ENCODE measurements around the gene PLCXD3.

The PLCXD3 gene

DNA sequence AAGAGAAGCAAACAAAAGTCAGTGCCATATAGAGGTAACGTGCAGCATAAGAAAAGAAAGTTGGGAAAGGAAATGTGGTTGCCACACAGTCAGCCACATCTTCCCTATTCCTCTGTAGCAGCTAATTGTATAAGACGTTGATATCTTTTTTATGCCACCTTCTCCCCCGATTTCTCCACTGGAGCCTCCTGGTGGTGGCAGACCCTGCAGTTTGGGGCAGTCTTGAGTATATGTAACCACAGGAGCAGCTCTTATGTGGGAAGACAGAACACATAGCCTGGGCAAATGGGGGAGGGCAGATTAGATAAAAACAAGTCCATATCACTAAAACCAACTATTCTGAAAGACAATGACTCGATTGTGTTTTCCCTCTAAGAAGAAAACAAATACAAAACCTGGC lies 99.7 kb downstream of the PLCXD3 start:
- no peak for DNase-seq

DNA sequence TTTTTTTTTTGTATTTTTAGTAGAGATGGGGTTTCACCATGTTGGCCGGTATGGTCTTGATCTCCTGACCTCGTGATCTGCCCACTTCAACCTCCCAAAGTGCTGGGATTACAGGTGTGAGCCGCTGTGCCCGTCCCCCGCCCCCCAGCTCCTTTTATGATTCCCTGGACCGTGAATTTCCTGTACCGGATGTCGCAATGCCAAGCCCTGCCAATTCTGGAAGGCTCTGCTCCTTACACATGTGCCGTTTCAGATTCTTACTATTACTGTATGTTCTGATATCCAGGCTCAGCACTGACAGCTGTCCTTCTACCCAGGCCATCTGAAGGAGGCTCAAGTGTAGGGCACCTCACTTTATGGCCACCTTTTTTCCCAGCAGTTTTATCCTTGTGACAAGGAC lies 100.1 kb downstream of the PLCXD3 start:
- DNase-seq: no peak

DNA sequence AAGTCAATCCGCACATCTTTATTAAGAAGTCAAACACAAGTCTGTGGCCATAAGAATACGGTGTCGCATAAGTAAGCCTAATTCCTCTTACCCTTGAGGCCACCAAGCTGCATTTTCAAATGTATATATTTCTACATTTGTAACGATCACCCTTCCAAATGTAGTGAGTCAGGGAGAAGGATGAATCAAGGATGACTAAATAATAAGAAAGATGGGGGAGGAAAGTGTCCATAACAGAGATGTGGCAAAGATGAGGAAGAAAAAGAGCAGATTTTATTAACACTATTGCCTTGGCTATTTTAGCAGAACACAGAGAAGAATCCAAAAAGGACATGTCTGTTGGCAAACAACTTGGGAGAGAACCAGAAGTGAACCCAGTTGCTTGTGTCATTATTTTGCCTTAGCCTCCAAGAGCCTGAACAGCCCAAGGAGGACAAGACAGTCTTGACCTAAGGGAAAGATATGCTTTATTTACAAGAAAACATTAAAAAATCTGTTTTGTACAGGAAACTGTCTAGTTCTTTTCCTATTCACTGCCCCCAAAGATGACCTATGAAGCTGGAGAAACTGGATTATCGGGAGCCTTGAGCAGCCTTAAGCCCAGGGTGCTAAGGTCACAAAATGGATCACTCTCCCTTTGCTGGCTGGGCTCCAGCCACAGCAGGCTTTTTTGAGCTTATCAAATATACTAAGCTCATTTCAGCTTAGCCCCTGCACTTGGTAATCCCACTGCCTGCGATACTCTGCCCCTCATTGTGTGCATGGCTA lies 101.5 kb downstream of the PLCXD3 start:
- no peak for DNase-seq

DNA sequence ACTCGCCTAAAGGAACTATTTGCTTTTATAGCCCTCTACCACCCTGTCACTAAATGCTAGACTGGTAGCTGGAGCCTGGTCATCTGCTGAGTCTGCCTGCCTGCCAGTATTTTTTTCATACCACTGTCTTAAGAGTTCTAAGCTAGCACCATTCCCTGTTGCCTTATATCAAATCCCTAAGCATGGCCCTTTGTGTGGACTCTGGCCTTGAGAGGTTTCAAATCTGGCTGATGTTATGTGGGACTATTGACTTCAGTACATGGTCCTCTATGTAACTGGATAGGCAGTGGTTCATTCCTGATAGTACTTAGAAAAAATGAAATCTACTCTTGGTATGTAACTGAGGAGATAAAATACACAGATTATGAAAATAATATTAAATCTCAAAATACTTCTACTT lies 103.5 kb downstream of the PLCXD3 start:
- DNase-seq: no peak

DNA sequence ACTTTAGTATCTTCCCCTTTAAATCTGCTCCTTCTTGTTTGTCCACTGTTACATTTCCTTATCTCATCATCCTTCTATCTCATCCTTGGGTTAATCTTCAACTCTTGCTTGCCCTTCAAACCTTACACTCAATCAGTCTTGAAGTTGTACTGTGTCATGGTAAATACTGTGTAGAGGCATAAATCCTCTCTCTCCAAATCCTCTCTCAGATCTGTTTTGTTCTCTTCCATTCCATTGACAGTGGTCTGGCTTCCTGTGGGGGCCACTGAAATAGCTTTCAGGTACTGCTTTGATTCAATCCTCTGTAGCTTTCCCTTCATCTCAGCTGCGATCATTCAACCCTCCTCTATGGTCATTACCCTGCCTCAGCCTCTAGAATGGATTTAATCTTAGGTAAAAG lies 104.0 kb downstream of the PLCXD3 start:
- no peak for DNase-seq

DNA sequence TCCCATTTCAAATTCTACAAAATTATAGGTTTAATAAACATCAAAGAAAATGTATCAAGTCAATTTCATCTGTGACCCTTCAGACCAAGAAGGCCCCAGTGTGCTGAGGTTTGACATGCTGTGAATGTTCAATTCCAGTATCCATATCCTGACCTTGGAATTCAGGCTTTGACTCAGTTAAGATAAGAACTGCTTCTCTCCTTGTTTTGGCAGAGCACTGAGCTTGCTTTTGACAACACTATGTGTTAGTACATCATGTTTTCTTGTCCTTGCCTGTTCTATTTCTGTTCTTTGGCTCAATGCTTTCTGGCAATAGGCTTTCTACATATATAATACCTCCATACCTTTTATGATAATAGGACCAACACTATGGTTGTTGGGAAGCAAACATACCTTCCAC lies 105.6 kb downstream of the PLCXD3 start:
- no peak for DNase-seq

DNA sequence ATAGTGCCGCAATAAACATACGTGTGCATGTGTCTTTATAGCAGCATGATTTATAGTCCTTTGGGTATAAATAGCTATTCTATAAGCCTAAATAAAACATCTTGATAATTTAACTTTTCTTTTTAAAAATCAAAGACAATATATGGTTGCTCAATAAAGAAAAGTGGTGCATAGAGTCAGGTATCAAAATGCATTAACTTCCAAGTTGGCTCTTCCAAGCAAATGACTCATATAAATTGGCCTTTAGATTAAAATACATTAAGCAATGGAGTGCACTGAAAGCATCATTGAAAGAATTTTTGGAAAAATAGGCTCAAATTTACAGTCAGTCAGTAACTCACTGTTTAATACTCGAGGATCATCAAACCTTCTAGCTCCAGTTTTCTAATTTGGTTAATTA lies 106.6 kb downstream of the PLCXD3 start:
- no peak for DNase-seq

DNA sequence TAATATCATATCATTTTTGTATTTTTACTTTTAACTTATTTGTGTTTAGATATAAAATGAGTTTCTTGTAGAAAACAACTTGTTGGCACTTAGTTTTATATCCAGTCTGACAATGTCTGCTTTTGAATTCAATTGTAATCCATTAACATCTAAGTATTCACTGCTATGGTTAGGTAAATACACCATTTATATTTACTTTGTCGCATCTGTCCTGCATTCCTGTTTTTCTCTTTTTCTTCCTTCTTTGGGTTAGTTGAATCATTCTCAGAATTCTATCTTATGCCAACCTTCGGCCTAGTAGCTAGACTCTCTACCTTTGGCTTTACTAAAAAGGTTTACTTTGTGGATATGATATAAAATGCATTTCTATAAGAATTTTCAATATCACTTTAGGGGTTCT lies 107.6 kb downstream of the PLCXD3 start:
- DNase-seq: no peak

DNA sequence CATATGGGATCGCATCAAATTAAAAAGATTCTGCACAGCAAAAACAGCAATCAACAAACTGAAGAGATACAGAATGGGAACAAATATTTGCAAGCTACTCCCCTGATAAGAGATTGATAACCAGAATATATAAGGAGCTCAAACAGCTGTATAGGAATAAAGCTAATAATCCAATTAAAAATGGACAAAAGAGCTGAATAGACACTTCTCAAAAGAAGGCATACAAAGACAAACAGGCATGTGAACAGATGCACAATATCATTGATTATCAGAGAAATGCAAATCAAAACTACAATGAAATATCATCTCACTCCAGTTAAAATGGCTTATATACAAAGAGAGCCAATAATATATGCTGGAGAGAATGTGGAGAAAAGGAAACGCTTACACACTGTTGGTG lies 110.6 kb downstream of the PLCXD3 start:
- no peak for DNase-seq

DNA sequence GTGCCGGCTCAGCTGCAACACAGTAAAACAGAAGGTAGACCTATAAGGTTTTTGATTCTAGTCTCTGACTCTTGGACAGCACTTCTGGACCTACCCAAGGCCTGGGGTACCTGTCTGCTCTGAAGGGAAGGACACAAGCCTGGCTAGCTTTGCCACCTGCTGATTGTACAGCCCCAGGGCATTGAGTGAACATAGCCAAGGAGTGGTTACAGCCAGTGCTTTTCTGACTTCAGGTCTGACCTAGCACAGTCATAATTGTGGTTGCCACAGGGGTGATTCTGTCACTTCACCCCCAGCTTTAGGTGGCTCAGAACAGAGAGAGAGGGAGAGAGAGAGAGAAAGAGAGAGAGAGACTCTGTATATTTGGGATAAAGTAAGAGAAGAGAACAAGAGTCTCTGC lies 118.4 kb downstream of the PLCXD3 start:
- DNase-seq: no peak

DNA sequence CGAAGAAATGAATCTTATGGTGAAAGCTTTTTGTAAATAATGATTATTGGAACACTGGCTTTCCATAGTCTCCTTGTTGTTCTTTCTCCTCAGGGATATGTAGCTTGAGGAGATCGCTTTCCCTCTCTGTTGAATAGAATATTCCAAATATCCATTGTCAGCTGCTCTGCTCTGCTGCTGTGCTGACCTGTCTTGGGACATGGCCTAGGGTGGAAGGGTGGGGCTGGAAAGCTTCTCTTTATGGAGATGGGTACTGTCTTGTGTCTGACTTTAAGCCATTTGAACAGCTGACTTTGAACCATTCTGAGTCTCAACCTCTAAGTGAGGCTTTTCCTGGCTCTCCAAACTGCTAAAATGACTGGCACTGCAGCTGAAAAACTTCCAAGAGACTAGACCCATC lies 135.8 kb downstream of the PLCXD3 start:
- DNase-seq: no peak

DNA sequence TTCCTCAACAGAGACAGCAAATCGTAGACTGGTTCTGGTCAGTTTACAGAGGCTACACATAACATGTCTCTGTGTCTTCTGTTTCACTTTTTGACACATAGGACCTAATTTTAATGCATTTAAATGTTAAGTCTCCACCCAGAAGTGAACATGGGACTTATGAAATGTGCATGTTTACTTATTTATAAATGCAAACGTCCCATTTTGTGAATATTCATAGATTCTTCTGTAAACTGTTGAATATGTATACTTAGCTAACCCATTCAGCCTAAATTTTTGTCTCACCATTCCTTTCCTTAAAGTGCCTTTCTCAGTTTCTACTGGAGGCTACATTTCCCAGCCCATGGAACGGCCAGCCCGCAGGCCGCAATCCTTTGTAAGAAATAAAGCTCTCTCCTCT lies 137.2 kb downstream of the PLCXD3 start:
- no peak for DNase-seq

DNA sequence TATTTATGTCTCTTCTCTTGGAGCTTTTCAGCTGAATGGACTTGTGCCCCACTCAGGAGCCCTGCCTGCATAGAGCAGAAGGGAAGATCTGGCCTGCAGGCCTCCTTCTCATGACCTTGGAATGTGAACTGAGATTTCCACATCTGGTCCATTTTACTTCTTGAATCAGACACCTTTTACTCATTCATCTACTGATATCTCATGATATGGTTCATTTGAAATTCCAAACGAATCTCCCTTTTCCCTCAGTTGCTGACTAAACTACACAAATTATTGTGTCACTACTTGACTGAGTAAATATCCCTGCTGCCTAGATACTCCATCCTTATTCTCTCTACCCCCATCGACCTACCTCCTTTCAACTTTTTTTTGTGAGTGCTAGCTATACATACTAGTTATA lies 138.7 kb downstream of the PLCXD3 start:
- no peak for DNase-seq

DNA sequence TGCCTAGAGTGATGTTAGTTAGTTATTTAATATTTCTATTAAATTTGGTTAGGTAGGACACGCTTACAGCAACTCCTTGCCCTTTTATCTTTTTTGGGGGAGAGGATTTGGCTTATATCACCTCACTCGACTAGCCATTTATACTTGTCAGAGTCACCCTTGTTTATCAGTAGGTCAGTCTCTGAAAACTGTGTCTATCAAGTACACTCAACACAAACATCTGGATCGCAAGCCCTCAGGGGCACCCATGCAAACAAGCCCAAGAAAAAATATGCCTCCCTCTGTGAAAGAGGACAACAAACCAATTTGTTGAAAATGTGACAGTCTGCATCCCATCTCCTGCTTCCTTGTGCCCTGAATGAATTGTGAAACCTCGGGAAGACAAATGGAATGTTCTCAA lies 139.9 kb downstream of the PLCXD3 start:
- DNase-seq: no peak

DNA sequence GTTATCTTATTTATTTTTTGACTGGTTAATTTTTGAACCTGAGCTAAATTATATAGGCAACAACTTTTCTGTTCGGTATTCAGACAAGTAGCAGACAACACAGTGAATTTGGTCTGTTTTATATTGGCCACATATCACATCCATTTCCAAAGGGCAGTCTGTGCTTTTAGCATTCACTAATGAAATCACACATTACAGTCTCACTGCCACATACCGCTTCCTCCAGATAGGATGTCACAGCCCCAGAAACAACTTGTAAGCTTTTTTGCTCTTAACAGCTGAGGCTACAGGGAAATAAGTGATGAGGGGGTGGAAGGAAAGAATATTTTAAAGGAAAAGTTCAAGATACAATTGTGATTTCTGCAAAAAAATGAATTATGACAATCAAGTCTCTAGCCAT lies 140.6 kb downstream of the PLCXD3 start:
- no peak for DNase-seq

DNA sequence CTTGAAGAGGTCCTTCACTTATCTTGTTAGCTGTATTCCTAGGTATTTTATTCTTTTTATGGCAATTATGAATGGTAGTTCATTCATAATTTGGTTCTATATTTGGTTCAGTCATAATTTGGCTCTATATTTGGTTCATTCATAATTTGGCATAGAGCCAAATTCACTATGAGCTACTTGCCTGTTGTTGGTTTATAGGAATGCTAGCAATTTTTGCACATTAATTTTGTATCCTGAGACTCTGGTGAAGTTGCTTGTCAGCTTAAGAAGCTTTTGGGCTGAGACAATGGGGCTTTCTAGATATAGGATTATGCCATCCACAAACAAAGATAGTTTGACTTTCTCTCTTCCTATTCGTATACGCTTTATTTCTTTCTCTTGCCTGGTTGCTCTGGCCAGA lies 142.2 kb downstream of the PLCXD3 start:
- DNase-seq: no peak

DNA sequence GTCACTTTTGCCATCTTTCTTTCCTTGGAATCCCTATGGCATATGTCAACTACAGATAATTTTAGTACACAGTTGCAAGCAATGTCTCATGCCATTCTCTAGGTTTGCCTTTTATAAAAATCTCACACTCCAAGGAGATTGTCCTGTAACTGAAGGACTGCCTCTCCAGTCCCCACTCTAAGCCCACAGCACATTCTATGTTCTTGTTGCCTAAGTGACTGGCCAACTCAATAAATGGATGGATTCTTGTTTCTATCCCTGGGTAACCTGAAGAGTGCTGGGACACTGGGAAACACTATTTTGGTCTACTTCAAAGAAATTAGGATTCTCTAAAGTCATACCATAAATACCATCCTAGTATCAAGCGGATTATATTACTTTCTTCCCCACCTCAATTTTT lies 145.0 kb downstream of the PLCXD3 start:
- DNase-seq: no peak

DNA sequence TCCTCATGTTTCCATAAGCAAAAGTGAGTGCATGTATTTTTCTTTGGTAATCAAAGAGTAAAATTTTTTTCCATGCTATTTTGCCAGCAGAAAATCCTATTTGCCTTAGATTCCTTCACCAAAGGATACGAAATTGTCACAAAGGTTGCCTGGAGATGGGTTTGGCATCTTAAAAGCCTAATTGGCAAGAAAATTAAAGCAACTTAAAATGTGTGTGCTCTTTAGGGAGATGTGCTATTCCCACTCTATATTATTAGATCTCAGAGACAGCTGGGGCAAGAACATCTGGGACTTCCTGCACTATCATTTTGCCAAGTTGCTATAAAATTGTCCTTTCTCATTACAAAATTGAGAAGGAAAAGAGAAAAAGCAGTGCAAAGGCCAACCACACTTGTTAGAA lies 146.1 kb downstream of the PLCXD3 start:
- DNase-seq: no peak

DNA sequence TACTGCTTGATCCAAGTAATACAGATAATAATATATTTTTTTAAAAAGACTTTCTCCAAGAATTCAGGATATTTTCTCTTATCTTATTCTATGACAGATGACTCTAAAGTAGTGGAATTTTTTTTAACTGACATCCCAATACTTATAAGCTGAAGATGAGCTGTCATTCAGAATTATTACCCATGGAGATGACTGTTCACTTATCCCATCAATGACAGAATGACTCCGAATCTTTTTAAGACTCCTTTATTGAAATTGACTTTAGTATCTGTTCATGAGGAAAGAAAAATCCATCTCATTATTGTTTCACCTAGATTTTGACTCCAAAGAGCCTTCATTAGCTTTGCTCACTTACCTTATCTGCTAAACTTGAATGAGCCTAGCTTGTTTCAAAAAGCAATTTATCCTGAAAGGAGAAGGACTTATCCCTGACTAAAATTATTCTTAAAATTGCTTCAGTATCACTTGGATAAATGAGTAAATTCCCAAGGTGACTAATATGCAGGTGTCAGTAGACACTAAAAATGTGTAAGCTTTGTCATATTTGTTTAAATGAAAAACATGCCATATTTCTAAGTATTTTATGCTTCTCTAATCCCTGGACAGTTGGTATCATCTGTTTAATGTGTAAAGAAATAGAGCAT lies 146.9 kb downstream of the PLCXD3 start:
- no peak for DNase-seq

DNA sequence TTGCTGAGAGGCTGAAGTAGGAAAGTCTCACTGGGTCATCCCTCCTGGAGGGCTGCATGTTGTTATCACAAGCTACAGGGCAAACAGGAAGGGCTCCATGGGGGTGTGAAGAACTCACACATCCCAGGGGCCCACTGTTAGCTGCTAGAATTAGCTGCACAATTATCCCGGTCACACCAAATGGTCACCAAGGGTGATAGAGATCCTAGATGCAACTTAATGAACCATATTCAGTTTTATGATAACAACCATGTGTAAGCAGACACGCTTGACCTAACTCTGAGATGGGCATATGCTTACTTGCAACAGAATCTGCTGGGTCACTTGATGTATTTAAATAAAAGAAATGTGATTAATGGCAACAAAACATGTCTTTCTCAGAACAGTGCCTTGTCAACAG lies 153.6 kb downstream of the PLCXD3 start:
- no peak for DNase-seq

DNA sequence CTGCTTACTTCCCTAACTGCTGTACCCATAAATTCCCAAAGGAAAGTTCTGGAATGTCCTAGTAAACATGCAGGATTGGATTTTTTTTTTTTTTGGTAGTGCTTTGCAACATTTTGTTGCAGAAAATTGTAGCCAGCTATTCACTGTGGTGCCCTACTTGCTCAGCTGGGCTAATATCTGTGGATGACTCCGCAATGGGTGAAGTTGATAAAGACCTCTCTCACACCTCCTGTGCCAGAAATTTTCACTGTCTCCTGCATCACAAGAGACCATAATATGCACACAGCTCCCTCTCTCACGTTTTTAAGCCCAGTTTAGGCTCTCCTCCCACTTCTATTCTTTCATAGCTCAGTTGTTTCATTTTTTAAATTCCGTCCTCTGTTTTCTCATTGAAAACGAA lies 160.6 kb downstream of the PLCXD3 start:
- DNase-seq: no peak

DNA sequence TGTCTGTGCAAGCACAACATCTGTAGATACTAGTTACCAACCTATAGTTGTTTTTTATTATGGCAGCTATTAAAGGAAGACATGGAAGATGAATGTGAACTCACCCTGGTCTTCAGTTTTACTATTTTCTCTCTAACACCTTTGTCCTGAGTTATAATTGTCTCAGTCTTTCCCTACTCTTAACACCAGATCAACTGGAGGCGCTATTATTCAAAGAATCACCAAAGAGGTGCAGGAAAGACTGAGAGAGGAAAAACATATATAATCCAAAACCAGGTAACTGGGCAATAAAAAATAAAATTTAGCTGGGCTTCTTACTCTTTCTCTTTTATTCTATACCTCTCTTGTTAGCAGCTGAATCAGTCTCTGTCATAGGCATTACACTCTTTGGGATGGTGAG lies 162.8 kb downstream of the PLCXD3 start:
- DNase-seq: no peak

DNA sequence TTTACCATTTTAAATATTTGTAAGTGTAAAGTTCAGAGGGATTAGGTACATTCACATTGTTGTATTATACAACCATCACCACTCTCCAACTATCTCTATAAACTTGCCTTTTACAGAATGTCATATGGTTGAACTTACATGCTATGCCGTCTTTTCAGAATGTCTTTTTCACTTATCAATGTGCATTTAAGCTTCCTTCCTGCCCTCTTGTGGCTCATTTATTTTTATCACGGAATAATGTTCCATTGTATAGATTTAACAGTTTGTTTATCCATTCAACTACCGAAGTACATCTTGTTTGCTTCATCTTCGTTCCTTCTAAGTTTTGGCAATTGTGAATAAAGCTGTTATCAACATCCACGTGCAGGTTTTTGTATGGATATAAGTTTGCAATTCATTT lies 163.8 kb downstream of the PLCXD3 start:
- DNase-seq: no peak

DNA sequence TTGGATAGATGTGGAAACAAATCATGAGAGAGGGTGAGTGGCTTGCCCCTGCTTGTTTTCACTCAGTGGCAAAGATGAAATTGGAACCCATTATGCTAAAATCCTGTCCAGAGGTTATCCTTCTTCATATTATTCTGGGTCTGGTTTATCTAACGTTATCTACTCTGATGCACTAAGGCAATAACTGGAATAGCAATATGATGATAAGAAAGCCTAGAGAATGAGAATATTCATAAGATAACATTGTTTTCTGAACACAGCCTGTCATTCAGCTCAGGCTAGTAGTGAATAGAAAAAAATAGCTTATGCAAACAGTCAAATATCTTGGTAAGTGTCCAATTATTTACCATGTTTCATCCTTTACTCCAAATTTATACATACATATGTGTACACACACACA lies 165.1 kb downstream of the PLCXD3 start:
- no peak for DNase-seq

DNA sequence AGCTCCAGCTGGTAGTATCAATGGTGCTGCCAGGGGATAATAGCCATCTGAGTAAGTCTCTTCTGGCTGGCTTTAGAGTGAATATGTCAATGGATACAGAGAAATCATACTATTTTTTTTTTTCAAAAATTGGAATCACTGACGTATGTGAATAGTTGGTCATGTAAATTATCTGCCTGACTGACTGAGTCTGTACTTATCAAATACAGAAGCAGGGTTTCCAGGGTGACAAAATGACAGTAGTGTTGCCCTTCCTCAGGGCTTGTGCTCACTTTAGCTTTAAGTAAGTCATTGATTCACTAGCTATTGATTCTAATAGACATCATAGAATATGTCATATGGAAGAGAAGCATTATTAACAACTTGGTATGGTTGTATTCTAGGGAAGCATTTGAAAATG lies 171.1 kb downstream of the PLCXD3 start:
- DNase-seq: no peak

Data from NCI-H510A (cell line).